ENCODE data around the gene CAMKMT.

- no peak for TF ChIP-seq EZH2 (optimal IDR thresholded peaks at IDR 0.05; ENCODE audit: low read depth, low read length)
- TF ChIP-seq, protein P1, sequence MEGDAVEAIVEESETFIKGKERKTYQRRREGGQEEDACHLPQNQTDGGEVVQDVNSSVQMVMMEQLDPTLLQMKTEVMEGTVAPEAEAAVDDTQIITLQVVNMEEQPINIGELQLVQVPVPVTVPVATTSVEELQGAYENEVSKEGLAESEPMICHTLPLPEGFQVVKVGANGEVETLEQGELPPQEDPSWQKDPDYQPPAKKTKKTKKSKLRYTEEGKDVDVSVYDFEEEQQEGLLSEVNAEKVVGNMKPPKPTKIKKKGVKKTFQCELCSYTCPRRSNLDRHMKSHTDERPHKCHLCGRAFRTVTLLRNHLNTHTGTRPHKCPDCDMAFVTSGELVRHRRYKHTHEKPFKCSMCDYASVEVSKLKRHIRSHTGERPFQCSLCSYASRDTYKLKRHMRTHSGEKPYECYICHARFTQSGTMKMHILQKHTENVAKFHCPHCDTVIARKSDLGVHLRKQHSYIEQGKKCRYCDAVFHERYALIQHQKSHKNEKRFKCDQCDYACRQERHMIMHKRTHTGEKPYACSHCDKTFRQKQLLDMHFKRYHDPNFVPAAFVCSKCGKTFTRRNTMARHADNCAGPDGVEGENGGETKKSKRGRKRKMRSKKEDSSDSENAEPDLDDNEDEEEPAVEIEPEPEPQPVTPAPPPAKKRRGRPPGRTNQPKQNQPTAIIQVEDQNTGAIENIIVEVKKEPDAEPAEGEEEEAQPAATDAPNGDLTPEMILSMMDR (IDR thresholded peaks at IDR 0.05; ENCODE audit: low read length), result no peak
- TF ChIP-seq EZH2phosphoT487 (IDR thresholded peaks at IDR 0.05; ENCODE audit: low read length), result no peak
These were observed 416.5 kb downstream of the CAMKMT start for GRCh38 chr2:44778221-44778654.
